Ovary (tissue), 3 donors: ENCODE measurements around the gene MGA.

Source experiments
- CTCF ChIP-seq, 3 donors: fragments of 450-650 bp in 2 of 3; fragments of 200-600 bp in 1 of 3; IDR thresholded peaks; one replicate each; pipeline versions ENCODE4 v1.5.1 to v1.8.0; 2016 to 2022; ENCODE audit warnings: antibody characterized with exemption in 3 of 3, mild to moderate bottlenecking in 1 of 3
- EP300 ChIP-seq: sonication (generic); formaldehyde crosslinking; IDR thresholded peaks from one replicate; pipeline ENCODE4 v1.6.1; 2017; ENCODE audit warnings: antibody characterized with exemption
- donor health status: DM: no; HTN: no; CAD: no.

- no peak for TF ChIP-seq CTCF (IDR thresholded peaks at IDR 0.05)
- no peak for TF ChIP-seq EP300
Measured at GRCh38 chr15:41756198-41756597, 96.0 kb downstream of the MGA start.
